Trophoblast cell (in vitro differentiated cells and primary cell): Measurements from ENCODE around the gene AKIRIN2. TPM values are rescaled to one million over a fixed set of nuclear protein-coding genes. Genes with fewer than 3 reads are reported as not detected.

Experiments used
- DNase-seq, 2 donors: peaks; one replicate each; pipeline ENCODE4 v3.0.0-alpha.2; 2016
- H2AFZ ChIP-seq: 2 replicates; pipeline ENCODE4 v1.6.1; 2013; ENCODE audit warnings: low read length, moderate library complexity, mild to moderate bottlenecking; ENCODE audit not compliant: insufficient read depth, poor library complexity
- H2AK5ac ChIP-seq: 2 replicates; pipeline ENCODE4 v1.6.1; 2013; ENCODE audit warnings: mild to moderate bottlenecking, low read length
- H2BK120ac ChIP-seq: 2 replicates; pipeline ENCODE4 v1.6.1; 2013; ENCODE audit warnings: low read length, mild to moderate bottlenecking, moderate library complexity; ENCODE audit not compliant: insufficient read depth, poor library complexity
- H2BK12ac ChIP-seq: 2 replicates; pipeline ENCODE4 v1.6.1; 2013; ENCODE audit warnings: mild to moderate bottlenecking, low read length, moderate library complexity
- H2BK5ac ChIP-seq: 2 replicates; pipeline ENCODE4 v1.6.1; 2013; ENCODE audit warnings: low read length, low read depth, moderate library complexity, mild to moderate bottlenecking; ENCODE audit not compliant: poor library complexity
- H3K14ac ChIP-seq: 2 replicates; pipeline ENCODE4 v1.6.1; 2013; ENCODE audit warnings: mild to moderate bottlenecking, low read length
- H3K18ac ChIP-seq: 2 replicates; pipeline ENCODE4 v1.6.1; 2013; ENCODE audit warnings: mild to moderate bottlenecking, low read length
- H3K23ac ChIP-seq: 2 replicates; pipeline ENCODE4 v1.6.1; 2013; ENCODE audit warnings: low read length
- H3K27ac ChIP-seq: 2 replicates; pipeline ENCODE4 v1.5.1; 2013; ENCODE audit warnings: low read depth, mild to moderate bottlenecking, inconsistent platforms, low read length, moderate library complexity
- H3K27me3 ChIP-seq: 2 replicates; pipeline ENCODE4 v1.6.1; 2013; ENCODE audit warnings: inconsistent platforms, mild to moderate bottlenecking, low read length, moderate library complexity; ENCODE audit not compliant: insufficient read depth
- H3K36me3 ChIP-seq, 2 experiments: 1 replicate in 1 of 2; 2 replicates in 1 of 2; pipeline ENCODE4 v1.6.1; 2013; ENCODE audit warnings: low read length in 2 of 2, mild to moderate bottlenecking in 2 of 2, moderate library complexity in 1 of 2; ENCODE audit not compliant: insufficient read depth in 2 of 2, control insufficient read depth in 1 of 2
- H3K4ac ChIP-seq: 2 replicates; pipeline ENCODE4 v1.6.1; 2013; ENCODE audit warnings: low read depth, mild to moderate bottlenecking, low read length, moderate library complexity
- H3K4me1 ChIP-seq, 2 experiments: 1 replicate in 1 of 2; 2 replicates in 1 of 2; pipeline ENCODE4 v1.6.1; 2013; ENCODE audit warnings: low read length in 2 of 2, mild to moderate bottlenecking in 2 of 2, moderate library complexity in 1 of 2; ENCODE audit not compliant: insufficient read depth in 2 of 2, control insufficient read depth in 1 of 2
- H3K4me2 ChIP-seq: 2 replicates; pipeline ENCODE4 v1.6.1; 2013; ENCODE audit warnings: inconsistent platforms, mild to moderate bottlenecking, low read length, moderate library complexity
- H3K4me3 ChIP-seq: 2 replicates; pipeline ENCODE4 v1.5.1; 2013; ENCODE audit warnings: mild to moderate bottlenecking, low read depth, low read length, inconsistent platforms
- H3K79me1 ChIP-seq: one replicate; pipeline ENCODE4 v1.6.1; 2013; ENCODE audit warnings: low read length
- H3K79me2 ChIP-seq: 2 replicates; pipeline ENCODE4 v1.6.1; 2013; ENCODE audit warnings: low read length, mild to moderate bottlenecking; ENCODE audit not compliant: control insufficient read depth, insufficient read depth, poor library complexity
- H3K9ac ChIP-seq: 2 replicates; pipeline ENCODE4 v1.6.1; 2013; ENCODE audit warnings: mild to moderate bottlenecking, low read length
- H3K9me3 ChIP-seq: 2 replicates; pipeline ENCODE4 v1.6.1; 2013; ENCODE audit warnings: low read depth, mild to moderate bottlenecking, control low read depth, inconsistent platforms, low read length; ENCODE audit not compliant: insufficient read depth
- H4K12ac ChIP-seq: 2 replicates; pipeline ENCODE4 v1.6.1; 2013; ENCODE audit warnings: low read depth, mild to moderate bottlenecking, low read length, moderate library complexity
- H4K8ac ChIP-seq: 2 replicates; pipeline ENCODE4 v1.6.1; 2013; ENCODE audit warnings: low read depth, mild to moderate bottlenecking, low read length, moderate library complexity
- H4K91ac ChIP-seq: one replicate; pipeline ENCODE4 v1.6.1; 2013; ENCODE audit warnings: low read depth, mild to moderate bottlenecking, low read length, moderate library complexity
- WGBS: extraction: QIAGEN DNeasy Blood & Tissue Kit; methylation state at CpG from one replicate; pipeline ENCODE4 v1.1.7; 2013; ENCODE audit warnings: missing lambda C conversion rate; ENCODE audit not compliant: insufficient read length, insufficient coverage; ENCODE audit errors: extremely low coverage; 5-methylcytosine and 5-hydroxymethylcytosine counted together
- polyA plus RNA-seq: library from polyadenylated mRNA; stranded (reverse); fragments of 200-250 nt; gene quantifications from 2 replicates; pipeline ENCODE4 v1.2.3, GENCODE V29; 2013

The AKIRIN2 gene
- polyA plus RNA-seq = 86.1 and 86.4 TPM in 2 replicates

GRCh38 chr6:87701676-87702588 lies at the start of gene AKIRIN2:
Gene AKIRIN2 (minus strand): TSS chr6:87702233. CDS start chr6:87701684, 549 bp downstream.
- H3K9ac ChIP-seq = peak within 1 kb of the TSS; percentile 90
- peak within 1 kb of the TSS; percentile 95 for H3K18ac ChIP-seq
- peak within 1 kb of the TSS; percentile 12 for H2BK12ac ChIP-seq
- H4K12ac ChIP-seq = peak within 1 kb of the TSS; percentile 87
- H3K23ac ChIP-seq = no peak within 1 kb of the TSS
- H2AFZ ChIP-seq = peak within 1 kb of the TSS; percentile 76
- peak within 1 kb of the TSS; percentile 98 for H3K27ac ChIP-seq
- peaks cover 16% of the 10 kb centered on the region for H3K79me2 ChIP-seq
- DNase-seq = peak; percentile 99 to 100
- H2AK5ac ChIP-seq = peak within 1 kb of the TSS; percentile 43
- peak within 1 kb of the TSS; percentile 89 for H3K4me3 ChIP-seq
- no CpG with 5 or more reads among the region's 88 CpGs for WGBS
- peaks cover 0 to 2% of the 10 kb centered on the region in 2 experiments for H3K4me1 ChIP-seq
- H4K91ac ChIP-seq = peak within 1 kb of the TSS; percentile 87
- no peaks in the 10 kb centered on the region for H3K9me3 ChIP-seq
- peak within 1 kb of the TSS; percentile 87 for H2BK5ac ChIP-seq
- H3K4ac ChIP-seq = peak within 1 kb of the TSS; percentile 96
- peaks cover 9% of the 10 kb centered on the region for H3K79me1 ChIP-seq
- H3K4me2 ChIP-seq = peak within 1 kb of the TSS; percentile 80
- no peaks in the 10 kb centered on the region for H3K27me3 ChIP-seq
- H2BK120ac ChIP-seq = peak within 1 kb of the TSS; percentile 74
- H4K8ac ChIP-seq = peak within 1 kb of the TSS; percentile 92
- peak within 1 kb of the TSS; percentile 78 for H3K14ac ChIP-seq
- H3K36me3 ChIP-seq = peaks cover 2% of the 10 kb centered on the region in 2 experiments

- H3K18ac ChIP-seq = no peak overlapping the region
- no peak overlapping the region for H4K91ac ChIP-seq
- no peak overlapping the region for H3K27ac ChIP-seq
- H2BK120ac ChIP-seq = no peak overlapping the region
- H2AFZ ChIP-seq = no peak overlapping the region
- H4K8ac ChIP-seq = no peak overlapping the region
- H3K36me3 ChIP-seq = no peaks in the 10 kb centered on the region
- no peak overlapping the region for H3K23ac ChIP-seq
- no peak for DNase-seq
- H2BK5ac ChIP-seq = no peak overlapping the region
- H3K9me3 ChIP-seq = no peaks in the 10 kb centered on the region
- no peak overlapping the region for H3K4ac ChIP-seq
- no peak overlapping the region for H3K4me2 ChIP-seq
- H3K14ac ChIP-seq = no peak overlapping the region
- H3K79me1 ChIP-seq = no peaks in the 10 kb centered on the region
- H3K27me3 ChIP-seq = no peaks in the 10 kb centered on the region
- H3K79me2 ChIP-seq = no peaks in the 10 kb centered on the region
- H3K4me1 ChIP-seq = no peaks in the 10 kb centered on the region
- no peak overlapping the region for H3K4me3 ChIP-seq
- H4K12ac ChIP-seq = no peak overlapping the region
- no peak overlapping the region for H2AK5ac ChIP-seq
- WGBS = no CpG with 5 or more reads among the region's 1 CpG
- H2BK12ac ChIP-seq = no peak overlapping the region
- no peak overlapping the region for H3K9ac ChIP-seq
Observed at GRCh38 chr6:87747646-87748045, 45.6 kb upstream of the AKIRIN2 start.

GRCh38 chr6:87745966-87746721 lies 44.1 kb upstream of the AKIRIN2 start:
- Histone ChIP-seq H2BK5ac (no peak overlapping the region), H3K36me3 (no peaks in the 10 kb centered on the region), H3K4me3 (no peak overlapping the region), H3K18ac (no peak overlapping the region), H4K12ac (no peak overlapping the region), H3K27ac (no peak overlapping the region), H3K4me1 (no peaks in the 10 kb centered on the region), H3K79me2 (no peaks in the 10 kb centered on the region), H4K8ac (no peak overlapping the region), H2BK12ac (no peak overlapping the region), H3K27me3 (no peaks in the 10 kb centered on the region), H2BK120ac (no peak overlapping the region), H3K23ac (no peak overlapping the region), H2AK5ac (no peak overlapping the region), H2AFZ (no peak overlapping the region), H3K4me2 (no peak overlapping the region), H3K4ac (no peak overlapping the region), H3K9ac (no peak overlapping the region), H3K14ac (no peak overlapping the region), H3K9me3 (no peaks in the 10 kb centered on the region), H3K79me1 (no peaks in the 10 kb centered on the region), H4K91ac (no peak overlapping the region)
- no peak for DNase-seq
- no CpG with 5 or more reads among the region's 2 CpGs for WGBS

GRCh38 chr6:87743454-87743853 lies 41.4 kb upstream of the AKIRIN2 start:
- H3K9ac ChIP-seq = no peak overlapping the region
- H3K27me3 ChIP-seq = no peaks in the 10 kb centered on the region
- H2BK12ac ChIP-seq = no peak overlapping the region
- no peak overlapping the region for H4K91ac ChIP-seq
- no peak overlapping the region for H3K4me2 ChIP-seq
- H2BK120ac ChIP-seq = no peak overlapping the region
- H3K36me3 ChIP-seq = no peaks in the 10 kb centered on the region
- no peak overlapping the region for H4K8ac ChIP-seq
- no peak overlapping the region for H3K18ac ChIP-seq
- H2BK5ac ChIP-seq = no peak overlapping the region
- no peaks in the 10 kb centered on the region for H3K4me1 ChIP-seq
- WGBS = no CpG with 5 or more reads among the region's 2 CpGs
- no peak overlapping the region for H3K23ac ChIP-seq
- H3K4me3 ChIP-seq = no peak overlapping the region
- no peaks in the 10 kb centered on the region for H3K79me1 ChIP-seq
- no peak overlapping the region for H3K4ac ChIP-seq
- H3K27ac ChIP-seq = no peak overlapping the region
- no peak overlapping the region for H2AK5ac ChIP-seq
- no peaks in the 10 kb centered on the region for H3K9me3 ChIP-seq
- H2AFZ ChIP-seq = no peak overlapping the region
- H3K79me2 ChIP-seq = no peaks in the 10 kb centered on the region
- H4K12ac ChIP-seq = no peak overlapping the region
- H3K14ac ChIP-seq = no peak overlapping the region
- no peak for DNase-seq
